ENCODE data around the gene RUBCNL.

DNA sequence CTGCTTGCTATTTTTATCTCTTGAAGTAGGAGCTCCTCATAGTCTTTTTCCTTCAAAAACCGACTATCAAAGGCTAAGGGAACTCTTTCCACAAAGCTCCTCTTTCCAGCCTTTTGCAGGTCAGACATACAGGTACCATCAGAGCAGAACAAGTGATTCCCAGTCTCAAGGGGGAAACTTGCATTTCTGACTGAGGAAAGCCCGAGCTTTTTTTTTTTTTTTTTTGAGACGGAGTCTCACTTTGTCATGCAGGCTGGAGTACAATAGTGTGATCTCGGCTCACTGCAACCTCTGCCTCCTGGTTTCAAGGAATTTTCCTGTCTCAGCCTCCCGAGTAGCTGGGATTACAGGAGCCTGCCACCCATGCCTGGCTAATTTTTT lies 32.0 kb downstream of the RUBCNL start:
- TF ChIP-seq, protein P1, sequence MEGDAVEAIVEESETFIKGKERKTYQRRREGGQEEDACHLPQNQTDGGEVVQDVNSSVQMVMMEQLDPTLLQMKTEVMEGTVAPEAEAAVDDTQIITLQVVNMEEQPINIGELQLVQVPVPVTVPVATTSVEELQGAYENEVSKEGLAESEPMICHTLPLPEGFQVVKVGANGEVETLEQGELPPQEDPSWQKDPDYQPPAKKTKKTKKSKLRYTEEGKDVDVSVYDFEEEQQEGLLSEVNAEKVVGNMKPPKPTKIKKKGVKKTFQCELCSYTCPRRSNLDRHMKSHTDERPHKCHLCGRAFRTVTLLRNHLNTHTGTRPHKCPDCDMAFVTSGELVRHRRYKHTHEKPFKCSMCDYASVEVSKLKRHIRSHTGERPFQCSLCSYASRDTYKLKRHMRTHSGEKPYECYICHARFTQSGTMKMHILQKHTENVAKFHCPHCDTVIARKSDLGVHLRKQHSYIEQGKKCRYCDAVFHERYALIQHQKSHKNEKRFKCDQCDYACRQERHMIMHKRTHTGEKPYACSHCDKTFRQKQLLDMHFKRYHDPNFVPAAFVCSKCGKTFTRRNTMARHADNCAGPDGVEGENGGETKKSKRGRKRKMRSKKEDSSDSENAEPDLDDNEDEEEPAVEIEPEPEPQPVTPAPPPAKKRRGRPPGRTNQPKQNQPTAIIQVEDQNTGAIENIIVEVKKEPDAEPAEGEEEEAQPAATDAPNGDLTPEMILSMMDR (conservative IDR thresholded peaks at IDR 0.05 in 1 of 2, IDR thresholded peaks at IDR 0.05 in 1 of 2; ENCODE audit: extremely low read depth in 1 of 2, insufficient read depth in 1 of 2, low read depth in 1 of 2, low read length in 2 of 2): no peak
- TF ChIP-seq EZH2 (IDR thresholded peaks at IDR 0.05; ENCODE audit: borderline replicate concordance, low read length): no peak
